Head of caudate nucleus (tissue), 42 donors: ENCODE results near the gene PCCA.

Source experiments
- DNase-seq, 42 donors: peaks; one replicate each; pipeline versions ENCODE4 v3.0.0 to v3.0.0-alpha.2; 2020 to 2021; ENCODE audit warnings: mixed read lengths in 7 of 42
- intact Hi-C: fragments of 100-400 bp; cut with DNase I; formaldehyde crosslinking; loops from one replicate; pipeline ENCODE4 v1.15.0; 2022

The PCCA gene

GRCh38 chr13:100470866-100471505 lies 382.1 kb downstream of the PCCA start:
- no peak for DNase-seq
- intact Hi-C loops = no loop called here

- no peak for DNase-seq
- intact Hi-C loops = no loop called here
Observed at GRCh38 chr13:100473087-100473486, 384.2 kb downstream of the PCCA start.

GRCh38 chr13:100473501-100474044 lies 384.7 kb downstream of the PCCA start:
- intact Hi-C loops = no loop called here
- DNase-seq = no peak

- no peak for DNase-seq
- intact Hi-C loops = no loop called here
Observed at GRCh38 chr13:100476963-100477362, 388.1 kb downstream of the PCCA start.

GRCh38 chr13:100478107-100478809 lies 389.4 kb downstream of the PCCA start:
- no peak for DNase-seq
- intact Hi-C loops = no loop called here

GRCh38 chr13:100480676-100481075 lies 391.8 kb downstream of the PCCA start:
- DNase-seq = no peak
- intact Hi-C loops = no loop called here

GRCh38 chr13:100483139-100483538 lies 394.2 kb downstream of the PCCA start:
- intact Hi-C loops = no loop called here
- no peak for DNase-seq

GRCh38 chr13:100483841-100484381 lies 395.0 kb downstream of the PCCA start:
- DNase-seq = no peak
- intact Hi-C loops = no loop called here

- no peak for DNase-seq
- intact Hi-C loops = no loop called here
Observed at GRCh38 chr13:100484702-100485101, 395.8 kb downstream of the PCCA start.

- intact Hi-C loops = no loop called here
Observed at GRCh38 chr13:100485265-100485664, 396.4 kb downstream of the PCCA start.

GRCh38 chr13:100490692-100491091 lies 401.8 kb downstream of the PCCA start:
- no peak for DNase-seq
- intact Hi-C loops = no loop called here

More at GRCh38 chr13:100485265-100485664, 396.4 kb downstream of the PCCA start:
- DNase-seq = no peak

- intact Hi-C loops = no loop called here
- peak in 9 of 42 donors; percentile 19 to 55 (median 20) for DNase-seq
Observed at GRCh38 chr13:100491164-100491842, 402.4 kb downstream of the PCCA start.

- no peak for DNase-seq
- intact Hi-C loops = no loop called here
Observed at GRCh38 chr13:100493418-100493817, 404.5 kb downstream of the PCCA start.

GRCh38 chr13:100495455-100495854 lies 406.6 kb downstream of the PCCA start:
- intact Hi-C loops = no loop called here
- DNase-seq = no peak

- intact Hi-C loops = no loop called here
- no peak for DNase-seq
Observed at GRCh38 chr13:100497389-100497788, 408.5 kb downstream of the PCCA start.

- DNase-seq = no peak
- intact Hi-C loops = no loop called here
Observed at GRCh38 chr13:100502446-100502845, 413.6 kb downstream of the PCCA start.

- intact Hi-C loops = no loop called here
- peak in 5 of 42 donors; percentile 25 to 59 (median 41) for DNase-seq
Observed at GRCh38 chr13:100503622-100504021, 414.7 kb downstream of the PCCA start.

- DNase-seq = no peak
- intact Hi-C loops = no loop called here
Observed at GRCh38 chr13:100506154-100506553, 417.3 kb downstream of the PCCA start.

- intact Hi-C loops = no loop called here
- no peak for DNase-seq
Observed at GRCh38 chr13:100506600-100507422, 417.9 kb downstream of the PCCA start.
